ENCODE measurements around the gene HTT-AS.
A peak's percentile ranks its signal among the peaks of the same experiment; 100 is the strongest.

Gene HTT-AS

GRCh38 chr4:3087115-3087797, 12.9 kb upstream of the HTT-AS start:
- no peak for DNase-seq

GRCh38 chr4:3085948-3086670, 11.8 kb upstream of the HTT-AS start:
- no peak for DNase-seq

GRCh38 chr4:3083732-3084131, 9.4 kb upstream of the HTT-AS start:
- DNase-seq, result no peak

GRCh38 chr4:3082925-3083515, 8.7 kb upstream of the HTT-AS start:
- DNase-seq, result no peak

- DNase-seq, result no peak
Observed at GRCh38 chr4:3079694-3080123, 5.4 kb upstream of the HTT-AS start.

- DNase-seq, result no peak
Observed at GRCh38 chr4:3077796-3078195, 3.5 kb upstream of the HTT-AS start.

- no peak for DNase-seq
Observed at GRCh38 chr4:3075652-3075981, 1.3 kb upstream of the HTT-AS start.

- peak; percentile 85 for DNase-seq
Observed at GRCh38 chr4:3074846-3075651, 711 bp upstream of the HTT-AS start.

- DNase-seq, result no peak
Observed at GRCh38 chr4:3073158-3074077, 920 bp downstream of the HTT-AS start.

- peak; percentile 20 for DNase-seq
Observed at GRCh38 chr4:3071811-3072210, 2.5 kb downstream of the HTT-AS start.

- DNase-seq, result no peak
Observed at GRCh38 chr4:3070709-3071500, 3.4 kb downstream of the HTT-AS start.

- DNase-seq, result no peak
Observed at GRCh38 chr4:3069661-3070199, 4.6 kb downstream of the HTT-AS start.

- DNase-seq, result no peak
Observed at GRCh38 chr4:3067473-3068001, 6.8 kb downstream of the HTT-AS start.

GRCh38 chr4:3066836-3067400, 7.4 kb downstream of the HTT-AS start:
- DNase-seq, result no peak

- DNase-seq, result no peak
Observed at GRCh38 chr4:3065551-3065950, 8.8 kb downstream of the HTT-AS start.

- DNase-seq, result no peak
Observed at GRCh38 chr4:3062471-3062870, 11.9 kb downstream of the HTT-AS start.

- DNase-seq, result no peak
Observed at GRCh38 chr4:3060946-3061345, 13.4 kb downstream of the HTT-AS start.

- no peak for DNase-seq
Observed at GRCh38 chr4:3059943-3060342, 14.4 kb downstream of the HTT-AS start.

- DNase-seq, result no peak
Observed at GRCh38 chr4:3054169-3054759, 20.1 kb downstream of the HTT-AS start.

All from femur (tissue), 1 donor.